Omental fat pad (tissue), 4 donors: ENCODE data around the gene MDFIC2. TPM values are rescaled to one million over a fixed set of nuclear protein-coding genes. Genes with fewer than 3 reads are reported as not detected.
"Not testable (repeated sequence)": the region's sequence is repeated elsewhere in the genome, so short reads cannot be mapped to it uniquely, and the experiment has no call there.

Experiments
- ATAC-seq: fragments of 150-250 bp; one replicate; pipeline ENCODE4 v1.9.1; 2016; ENCODE audit warnings: mild to moderate bottlenecking, moderate library complexity; ENCODE audit not compliant: low FRiP score
- DNase-seq: peaks from one replicate; pipeline ENCODE4 v3.0.0-alpha.2; 2019; ENCODE audit warnings: low spot score
- total RNA-seq, 4 donors: library from RNA; depleted of rRNA; stranded (reverse); fragments of >200 nt; gene quantifications; one replicate each; pipeline ENCODE4 v1.1.0, GENCODE V29; 2016
- TF ChIP-seq, protein P1 (sequence below), 3 donors: fragments of 450-650 bp; IDR thresholded peaks; one replicate each; pipeline ENCODE4 v1.5.1; 2016 to 2017; ENCODE audit warnings: antibody characterized with exemption in 3 of 3, mild to moderate bottlenecking in 3 of 3, moderate library complexity in 2 of 3

Gene MDFIC2
- total RNA-seq, 4 donors from 2014 or later = not detected

GRCh38 chr3:70291097-70291482 lies 21.3 kb downstream of the MDFIC2 start:
- TF ChIP-seq, protein P1, sequence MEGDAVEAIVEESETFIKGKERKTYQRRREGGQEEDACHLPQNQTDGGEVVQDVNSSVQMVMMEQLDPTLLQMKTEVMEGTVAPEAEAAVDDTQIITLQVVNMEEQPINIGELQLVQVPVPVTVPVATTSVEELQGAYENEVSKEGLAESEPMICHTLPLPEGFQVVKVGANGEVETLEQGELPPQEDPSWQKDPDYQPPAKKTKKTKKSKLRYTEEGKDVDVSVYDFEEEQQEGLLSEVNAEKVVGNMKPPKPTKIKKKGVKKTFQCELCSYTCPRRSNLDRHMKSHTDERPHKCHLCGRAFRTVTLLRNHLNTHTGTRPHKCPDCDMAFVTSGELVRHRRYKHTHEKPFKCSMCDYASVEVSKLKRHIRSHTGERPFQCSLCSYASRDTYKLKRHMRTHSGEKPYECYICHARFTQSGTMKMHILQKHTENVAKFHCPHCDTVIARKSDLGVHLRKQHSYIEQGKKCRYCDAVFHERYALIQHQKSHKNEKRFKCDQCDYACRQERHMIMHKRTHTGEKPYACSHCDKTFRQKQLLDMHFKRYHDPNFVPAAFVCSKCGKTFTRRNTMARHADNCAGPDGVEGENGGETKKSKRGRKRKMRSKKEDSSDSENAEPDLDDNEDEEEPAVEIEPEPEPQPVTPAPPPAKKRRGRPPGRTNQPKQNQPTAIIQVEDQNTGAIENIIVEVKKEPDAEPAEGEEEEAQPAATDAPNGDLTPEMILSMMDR (IDR thresholded peaks at IDR 0.05) = no peak
- no peak for DNase-seq
- ATAC-seq = no peak

GRCh38 chr3:70290431-70291096 lies 21.9 kb downstream of the MDFIC2 start:
- ATAC-seq, DNase-seq: not testable (repeated sequence)

DNA sequence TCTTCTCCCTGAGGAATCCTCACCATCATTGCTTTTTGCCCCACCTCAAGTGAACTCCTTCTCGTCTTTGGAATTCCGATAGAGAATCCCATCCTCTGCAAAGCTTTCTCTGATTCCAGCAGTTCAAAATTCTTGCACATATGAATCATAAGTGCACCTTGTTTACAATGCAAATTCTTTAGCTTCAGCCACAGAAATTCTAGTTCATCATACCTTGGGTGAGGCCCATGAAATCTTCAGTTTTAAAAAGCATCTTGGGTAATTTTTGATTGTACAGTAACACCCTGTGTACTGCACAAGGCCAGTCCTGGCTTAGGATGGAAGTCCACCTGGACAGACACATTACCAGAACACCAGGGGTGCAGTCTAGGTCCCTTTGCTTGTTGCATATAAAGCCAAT lies 30.8 kb downstream of the MDFIC2 start:
- ATAC-seq (no peak), DNase-seq (no peak)
- TF ChIP-seq, protein P1 (IDR thresholded peaks at IDR 0.05) = no peak

- ATAC-seq (no peak), DNase-seq (no peak)
- TF ChIP-seq, protein P1 (IDR thresholded peaks at IDR 0.05) = no peak
Observed at GRCh38 chr3:70277304-70277703, 35.1 kb downstream of the MDFIC2 start.

DNA sequence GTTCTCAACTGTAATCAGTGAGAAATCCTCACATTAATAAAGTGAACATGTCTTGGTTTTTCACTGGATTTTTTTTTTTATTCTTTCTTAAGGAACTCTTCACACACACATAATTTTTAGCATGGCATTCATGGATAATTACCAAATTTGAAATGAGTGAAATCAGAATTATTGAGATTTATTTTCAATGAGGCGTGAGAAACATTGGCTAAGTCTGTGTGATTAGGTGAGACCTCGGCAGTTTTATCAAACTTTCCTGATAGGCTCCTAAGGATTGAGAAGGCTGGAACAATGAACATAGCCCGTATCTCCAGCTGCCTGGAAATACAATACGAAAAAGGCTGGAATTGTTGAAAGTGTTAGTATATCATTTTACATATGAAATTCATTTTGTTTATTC lies 35.5 kb downstream of the MDFIC2 start:
- DNase-seq = no peak
- ATAC-seq = no peak

GRCh38 chr3:70273492-70273891 lies 38.9 kb downstream of the MDFIC2 start:
- ATAC-seq (no peak), DNase-seq (no peak)
- TF ChIP-seq, protein P1 (IDR thresholded peaks at IDR 0.05) = no peak

More for the DNA sequence above, 35.5 kb downstream of the MDFIC2 start:
- TF ChIP-seq, protein P1 (IDR thresholded peaks at IDR 0.05) = no peak

GRCh38 chr3:70272798-70273197 lies 39.6 kb downstream of the MDFIC2 start:
- TF ChIP-seq, protein P1 (IDR thresholded peaks at IDR 0.05) = no peak
- DNase-seq (no peak), ATAC-seq (no peak)
